Thyroid gland (tissue), 4 donors: Measurements from ENCODE around the gene ETS1. TPM values are rescaled to one million over a fixed set of nuclear protein-coding genes. Genes with fewer than 3 reads are reported as not detected.

ENCODE experiments used
- DNase-seq, 2 donors: peaks; one replicate each; pipeline ENCODE4 v3.0.0-alpha.2; 2019
- H3K27ac ChIP-seq, 3 donors: fragments of 200-600 bp; sonication (generic); 1 replicate in 2 of 3; 2 replicates in 1 of 3; pipeline ENCODE4 v1.5.1; 2016 to 2019; ENCODE audit warnings: mild to moderate bottlenecking in 1 of 3, moderate library complexity in 1 of 3
- H3K27me3 ChIP-seq: fragments of 200-600 bp; sonication (generic); one replicate; pipeline ENCODE4 v1.5.1; 2019
- H3K36me3 ChIP-seq, 2 donors: fragments of 200-600 bp; sonication (generic); one replicate each; pipeline ENCODE4 v1.5.1; 2016 to 2019
- H3K4me1 ChIP-seq, 2 donors: fragments of 200-600 bp; sonication (generic); one replicate each; pipeline ENCODE4 v1.5.1; 2017 to 2019
- H3K4me3 ChIP-seq, 3 donors: fragments of 200-600 bp; sonication (generic); replicated peaks in 1 of 3; 1 replicate in 2 of 3; 2 replicates in 1 of 3; pipeline ENCODE4 v1.5.1; 2016; ENCODE audit warnings: mild to moderate bottlenecking in 1 of 3
- H3K9me3 ChIP-seq: fragments of 200-600 bp; sonication (generic); one replicate; pipeline ENCODE4 v1.5.1; 2017
- CTCF ChIP-seq, 6 experiments: fragments of 200-600 bp in 3 of 6; fragments of 450-650 bp in 3 of 6; sonication (generic) in 3 of 6; IDR thresholded peaks; one replicate each; pipeline ENCODE4 v1.5.1; 2016 to 2019; ENCODE audit warnings: antibody characterized with exemption in 6 of 6, mild to moderate bottlenecking in 2 of 6, inconsistent platforms in 1 of 6, moderate library complexity in 1 of 6
- POLR2A ChIP-seq, 2 donors: fragments of 450-650 bp; IDR thresholded peaks; one replicate each; pipeline ENCODE4 v1.6.1; 2017; ENCODE audit warnings: antibody characterized with exemption in 2 of 2, mild to moderate bottlenecking in 2 of 2, moderate library complexity in 1 of 2
- WGBS, 2 donors: methylation state at CpG; one replicate each; pipeline ENCODE4 v1.1.5; 2017; 5-methylcytosine and 5-hydroxymethylcytosine counted together
- intact Hi-C: fragments of 100-400 bp; cut with DNase I; formaldehyde crosslinking; loops from one replicate; pipeline ENCODE4 v1.15.1; 2023
- total RNA-seq, 4 donors: library from RNA; depleted of rRNA; stranded (reverse); fragments of >200 nt; gene quantifications; one replicate each; pipeline ENCODE4 v1.2.3, GENCODE V29; 2016

The ETS1 gene
- total RNA-seq, 4 donors from 2014 or later: 38.4 to 79.4 (median 58.4) TPM

GRCh38 chr11:128506999-128507611, 80.3 kb downstream of the ETS1 start:
- Histone ChIP-seq H3K9me3 (no peaks in the 10 kb centered on the region), H3K27me3 (no peaks in the 10 kb centered on the region), H3K4me3 (peak overlapping the region in 1 of 3 donors; percentile 12), H3K4me1 (peaks cover 6 to 68% of the 10 kb centered on the region in 2 donors), H3K27ac (peak overlapping the region; percentile 30 to 69 (median 35)), H3K36me3 (no peaks in the 10 kb centered on the region)
- intact Hi-C loops: no loop called here
- WGBS, 2 donors: 49 to 53% methylated on average over 12 of the region's 12 CpGs
- TF ChIP-seq POLR2A (IDR thresholded peaks at IDR 0.05) (peak in 1 of 2 donors; percentile 27), CTCF (IDR thresholded peaks at IDR 0.05) (no peak)
- DNase-seq: peak; percentile 32 to 41

- Histone ChIP-seq H3K9me3 (no peaks in the 10 kb centered on the region), H3K4me1 (peaks cover 6 to 74% of the 10 kb centered on the region in 2 donors), H3K4me3 (no peak overlapping the region), H3K36me3 (no peaks in the 10 kb centered on the region), H3K27ac (peak overlapping the region in 2 of 3 donors; percentile 35 to 69), H3K27me3 (no peaks in the 10 kb centered on the region)
- TF ChIP-seq CTCF (IDR thresholded peaks at IDR 0.05) (no peak), POLR2A (IDR thresholded peaks at IDR 0.05) (no peak)
- intact Hi-C loops: no loop called here
- WGBS, 2 donors: 91 to 92% methylated on average over 14 to 15 of the region's 15 CpGs
- no peak for DNase-seq
Observed at GRCh38 chr11:128506356-128506755, 81.0 kb downstream of the ETS1 start.

GRCh38 chr11:128505449-128506065, 81.8 kb downstream of the ETS1 start:
- H3K36me3 ChIP-seq: no peaks in the 10 kb centered on the region
- H3K4me3 ChIP-seq: no peak overlapping the region
- intact Hi-C loops: no loop called here
- TF ChIP-seq POLR2A (IDR thresholded peaks at IDR 0.05) (no peak), CTCF (IDR thresholded peaks at IDR 0.05) (no peak)
- peaks cover 6 to 82% of the 10 kb centered on the region in 2 donors for H3K4me1 ChIP-seq
- H3K9me3 ChIP-seq: no peaks in the 10 kb centered on the region
- no peaks in the 10 kb centered on the region for H3K27me3 ChIP-seq
- DNase-seq: no peak
- peak overlapping the region in 1 of 3 donors; percentile 35 for H3K27ac ChIP-seq
- WGBS, 2 donors: 93% methylated on average over 10 to 12 of the region's 12 CpGs

- no peaks in the 10 kb centered on the region for H3K36me3 ChIP-seq
- H3K9me3 ChIP-seq: no peaks in the 10 kb centered on the region
- intact Hi-C loops: no loop called here
- WGBS, 2 donors: 89 to 96% methylated on average over 2 of the region's 2 CpGs
- H3K4me1 ChIP-seq: peaks cover 12 to 83% of the 10 kb centered on the region in 2 donors
- no peaks in the 10 kb centered on the region for H3K27me3 ChIP-seq
- TF ChIP-seq CTCF (IDR thresholded peaks at IDR 0.05) (no peak), POLR2A (IDR thresholded peaks at IDR 0.05) (no peak)
- no peak for DNase-seq
- H3K27ac ChIP-seq: peak overlapping the region in 1 of 3 donors; percentile 35
- H3K4me3 ChIP-seq: no peak overlapping the region
Observed at GRCh38 chr11:128504486-128504885, 82.9 kb downstream of the ETS1 start.
